GM13976 (cell line): ENCODE measurements around the gene RHOF.

Experiments used
- DNase-seq: peaks from one replicate; pipeline ENCODE4 v3.0.0; 2012; ENCODE audit warnings: low spot score
- CTCF ChIP-seq: IDR thresholded peaks from 2 replicates; pipeline ENCODE4 v1.5.1; 2012; ENCODE audit warnings: borderline replicate concordance, mild to moderate bottlenecking; ENCODE audit not compliant: insufficient read depth; ENCODE audit errors: extremely low read depth, missing control alignments, control extremely low read depth
- in situ Hi-C: fragments of 300-500 bp; cut with MboI; formaldehyde crosslinking; loops from one replicate; pipeline ENCODE4 v1.12.0; 2022; ENCODE audit warnings: low sequenced_read_pairs, mixed read lengths, inconsistent platforms; ENCODE audit not compliant: unreplicated experiment

The RHOF gene

GRCh38 chr12:121753844-121754264 lies 39.6 kb downstream of the RHOF start:
- in situ Hi-C loops: no loop called here

DNA sequence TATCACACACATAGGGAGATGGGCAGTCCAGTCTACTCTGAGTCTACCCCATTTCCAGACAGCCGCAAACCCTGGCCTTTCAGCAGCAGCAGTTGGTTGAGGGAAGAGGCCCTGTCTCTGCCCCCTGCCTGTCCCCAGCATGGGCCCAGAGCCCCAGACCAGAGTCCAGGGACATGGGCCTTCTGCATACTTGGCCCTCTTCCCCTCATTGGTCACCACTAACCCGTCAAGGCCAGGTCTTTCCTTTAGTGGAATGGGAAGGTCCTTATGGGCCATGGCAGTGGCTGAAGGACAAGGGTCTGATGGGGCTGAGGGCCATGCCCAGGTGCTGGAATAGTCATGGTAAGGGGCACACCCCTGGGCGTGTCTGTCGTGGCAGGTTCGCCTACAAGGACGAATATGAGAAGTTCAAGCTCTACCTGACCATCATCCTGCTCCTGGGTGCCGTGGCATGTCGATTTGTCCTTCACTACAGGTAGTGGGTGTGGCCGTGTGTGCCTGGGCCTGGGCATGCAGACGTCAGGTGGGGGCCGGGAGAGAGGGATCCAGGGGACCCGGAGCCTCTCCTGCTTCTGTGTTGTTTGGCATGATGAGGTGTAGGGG lies 41.6 kb downstream of the RHOF start:
- no peak for DNase-seq
- in situ Hi-C loops: no loop called here
- no peak for TF ChIP-seq CTCF

More at GRCh38 chr12:121753844-121754264, 39.6 kb downstream of the RHOF start:
- no peak for DNase-seq
- TF ChIP-seq CTCF: no peak

DNA sequence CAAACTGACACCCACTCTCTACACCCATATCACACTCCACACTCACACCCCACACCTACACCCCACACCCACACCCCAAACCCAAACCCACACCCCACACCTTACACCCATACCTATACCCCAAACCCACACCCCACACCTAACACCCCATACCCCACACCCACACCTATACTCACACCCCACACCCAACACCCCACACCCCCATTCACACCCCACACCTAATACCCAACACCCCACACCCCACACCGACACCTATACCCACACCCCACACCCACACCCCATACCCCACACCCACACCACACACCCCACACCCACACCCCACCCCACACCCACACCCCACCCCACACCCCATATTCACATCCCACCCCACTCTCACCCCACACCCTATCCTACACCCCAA lies 42.5 kb downstream of the RHOF start:
- no peak for TF ChIP-seq CTCF
- in situ Hi-C loops: no loop called here
- no peak for DNase-seq

GRCh38 chr12:121750507-121750955 lies 43.0 kb downstream of the RHOF start:
- no peak for DNase-seq
- TF ChIP-seq CTCF: no peak

GRCh38 chr12:121749267-121749666 lies 44.2 kb downstream of the RHOF start:
- no peak for TF ChIP-seq CTCF
- in situ Hi-C loops: no loop called here

More at GRCh38 chr12:121750507-121750955, 43.0 kb downstream of the RHOF start:
- in situ Hi-C loops: no loop called here

DNA sequence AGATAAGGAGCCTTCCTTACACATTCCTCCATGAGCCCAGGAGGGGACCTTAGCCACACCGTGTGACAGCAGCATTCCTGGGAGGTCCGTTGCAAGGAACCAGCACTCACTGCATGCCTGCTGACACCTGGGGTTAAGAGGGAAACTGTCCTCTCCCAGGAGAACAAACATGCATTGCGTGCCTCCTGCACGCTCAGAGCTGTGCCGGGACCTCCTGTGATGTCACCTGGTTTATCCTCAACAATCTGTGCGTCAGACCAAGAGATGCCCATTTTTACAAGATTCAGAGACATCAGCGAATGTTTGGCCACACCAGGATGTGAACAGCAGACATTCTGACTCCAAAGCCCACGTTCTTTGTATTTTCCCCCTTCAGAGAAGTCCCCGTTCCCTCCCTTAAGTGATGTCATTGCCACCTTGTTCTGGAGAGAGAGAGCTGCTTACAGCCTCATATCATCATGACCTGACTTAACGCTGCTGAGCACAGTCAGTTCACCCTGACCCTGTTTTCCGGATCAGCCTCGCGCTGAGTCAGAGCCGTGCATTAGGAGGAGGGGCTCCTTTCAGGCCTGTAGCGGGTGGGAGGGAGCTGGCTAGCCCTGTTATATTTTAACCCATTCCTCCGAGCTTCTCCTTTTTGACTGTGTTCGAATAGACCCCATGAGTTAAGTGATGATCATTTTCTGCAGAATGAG lies 44.8 kb downstream of the RHOF start:
- DNase-seq: peak; percentile 57
- TF ChIP-seq CTCF: no peak
- in situ Hi-C loops: no loop called here

More at GRCh38 chr12:121749267-121749666, 44.2 kb downstream of the RHOF start:
- no peak for DNase-seq
